SK-N-SH (cell line): ENCODE data around the gene NIPAL4. TPM values are rescaled to one million over a fixed set of nuclear protein-coding genes. Genes with fewer than 3 reads are reported as not detected.

Source experiments
- CTCF ChIA-PET: fragments of 300-600, 350-600 bp; formaldehyde crosslinking; extraction: SDS; loops from one replicate; lab custom pipeline; 2021; lab: Yijun Ruan, JAX
- POLR2A ChIA-PET: fragments of 350-600 bp; sonication (Branson Sonifier 250); formaldehyde crosslinking; extraction: SDS; loops from one replicate; lab custom pipeline; 2020; ENCODE audit warnings: antibody characterized with exemption, inconsistent platforms; lab: Yijun Ruan, JAX
- DNase-seq: peaks from one replicate; pipeline ENCODE4 v3.0.0; 2012
- H2AFZ ChIP-seq: fragments of 200-600 bp; sonication (generic); 2 replicates; pipeline ENCODE4 v1.8.1; 2016; ENCODE audit warnings: antibody characterized with exemption, mild to moderate bottlenecking, low read depth
- H3F3A ChIP-seq: fragments of 200-600 bp; sonication (generic); replicated peaks from 2 replicates; pipeline ENCODE3; 2016; ENCODE audit warnings: antibody characterized with exemption, mild to moderate bottlenecking; ENCODE audit not compliant: insufficient read depth
- H3K27ac ChIP-seq, 2 experiments: fragments of 200-500 bp in 1 of 2; fragments of 200-600 bp in 1 of 2; sonication (Bioruptor generic) in 1 of 2; sonication (generic), shearing (Covaris generic) in 1 of 2; 2 replicates each; pipeline versions ENCODE4 v1.5.1 to v1.6.1; 2014 to 2016; ENCODE audit warnings: low read depth in 2 of 2, inconsistent platforms in 1 of 2, low read length in 1 of 2, mild to moderate bottlenecking in 1 of 2, mixed read lengths in 1 of 2
- H3K27me3 ChIP-seq: fragments of 200-600 bp; sonication (generic), shearing (Covaris generic); 2 replicates; pipeline ENCODE4 v1.6.1; 2016; ENCODE audit warnings: mixed run types; ENCODE audit not compliant: insufficient read depth
- H3K36me3 ChIP-seq, 2 experiments: fragments of 200-500 bp in 1 of 2; fragments of 200-600 bp in 1 of 2; sonication (Bioruptor generic) in 1 of 2; sonication (generic) in 1 of 2; replicated peaks in 1 of 2; 2 replicates each; pipeline versions ENCODE3 to v1.5.1; 2014 to 2016; ENCODE audit warnings: low read length in 1 of 2, mild to moderate bottlenecking in 1 of 2; ENCODE audit not compliant: insufficient read depth in 2 of 2, control insufficient read depth in 1 of 2
- H3K4me1 ChIP-seq, 2 experiments: fragments of 200-500 bp in 1 of 2; fragments of 200-600 bp in 1 of 2; sonication (Bioruptor generic) in 1 of 2; sonication (generic), shearing (Covaris generic) in 1 of 2; 2 replicates each; pipeline versions ENCODE4 v1.5.1 to v1.6.1; 2014 to 2016; ENCODE audit warnings: low read depth in 1 of 2, low read length in 1 of 2, mixed run types in 1 of 2; ENCODE audit not compliant: insufficient read depth in 2 of 2, control insufficient read depth in 1 of 2
- H3K4me2 ChIP-seq: fragments of 200-600 bp; sonication (generic), shearing (Covaris generic); 2 replicates; pipeline ENCODE4 v1.6.1; 2017; ENCODE audit warnings: mixed run types
- H3K4me3 ChIP-seq, 2 experiments: fragments of 200-500 bp in 1 of 2; fragments of 200-600 bp in 1 of 2; sonication (Bioruptor generic) in 1 of 2; sonication (generic), shearing (Covaris generic) in 1 of 2; 2 replicates each; pipeline versions ENCODE4 v1.5.1 to v1.8.1; 2014 to 2016; ENCODE audit warnings: low read depth in 2 of 2, inconsistent platforms in 1 of 2, low read length in 1 of 2, mild to moderate bottlenecking in 1 of 2, mixed read lengths in 1 of 2, moderate library complexity in 1 of 2
- H3K79me2 ChIP-seq: fragments of 200-600 bp; sonication (generic); 2 replicates; pipeline ENCODE4 v1.8.1; 2017; ENCODE audit warnings: mild to moderate bottlenecking; ENCODE audit not compliant: insufficient read depth
- H3K9ac ChIP-seq: fragments of 200-600 bp; sonication (generic); 2 replicates; pipeline ENCODE4 v1.6.1; 2017; ENCODE audit warnings: mixed run types
- H3K9me2 ChIP-seq: fragments of 200-600 bp; sonication (generic); 2 replicates; pipeline ENCODE4 v1.6.1; 2017; ENCODE audit warnings: mixed run types
- H3K9me3 ChIP-seq: fragments of 200-600 bp; sonication (generic); 2 replicates; pipeline ENCODE4 v1.6.1; 2017; ENCODE audit warnings: mixed run types, mild to moderate bottlenecking, moderate library complexity
- H4K20me1 ChIP-seq: fragments of 200-600 bp; sonication (generic); 2 replicates; pipeline ENCODE4 v1.6.1; 2017; ENCODE audit warnings: mild to moderate bottlenecking, mixed run types; ENCODE audit not compliant: insufficient read depth
- CTCF ChIP-seq: fragments of 200-600 bp; sonication (generic); IDR thresholded peaks from 2 replicates; pipeline ENCODE4 v1.6.1; 2017; ENCODE audit warnings: antibody characterized with exemption, mild to moderate bottlenecking, moderate library complexity
- EZH2phosphoT487 ChIP-seq: fragments of 200-600 bp; sonication (generic); IDR thresholded peaks from 2 replicates; pipeline ENCODE4 v1.6.1; 2017; ENCODE audit warnings: low read depth, mixed run types, mild to moderate bottlenecking, antibody characterized with exemption, moderate library complexity, borderline replicate concordance
- FOSL2 ChIP-seq: IDR thresholded peaks from 2 replicates; pipeline ENCODE4 v1.4.0; 2012; ENCODE audit warnings: low read depth, mild to moderate bottlenecking, moderate library complexity, borderline replicate concordance
- FOXM1 ChIP-seq: IDR thresholded peaks from 2 replicates; pipeline ENCODE4 v1.4.0; 2012; ENCODE audit warnings: low read depth, mild to moderate bottlenecking
- MAX ChIP-seq: IDR thresholded peaks from 2 replicates; pipeline ENCODE4 v1.4.0; 2012; ENCODE audit warnings: low read depth
- NFIC ChIP-seq: IDR thresholded peaks from 2 replicates; pipeline ENCODE4 v1.4.0; 2012; ENCODE audit warnings: borderline replicate concordance
- RCOR1 ChIP-seq: fragments of 150-350 bp; IDR thresholded peaks from 2 replicates; pipeline ENCODE4 v1.6.1; 2017; ENCODE audit warnings: antibody characterized with exemption, low read length
- SIN3A ChIP-seq: IDR thresholded peaks from 2 replicates; pipeline ENCODE4 v1.6.1; 2012; ENCODE audit warnings: low read depth, mild to moderate bottlenecking, low read length, moderate library complexity, borderline replicate concordance
- TAF1 ChIP-seq: IDR thresholded peaks from 2 replicates; pipeline ENCODE4 v1.6.1; 2012; ENCODE audit warnings: low read depth, mild to moderate bottlenecking, low read length, moderate library complexity, borderline replicate concordance
- TEAD4 ChIP-seq: IDR thresholded peaks from 2 replicates; pipeline ENCODE4 v1.4.0; 2012; ENCODE audit warnings: mild to moderate bottlenecking, borderline replicate concordance; ENCODE audit not compliant: insufficient read depth
- USF2 ChIP-seq: fragments of 150-350 bp; IDR thresholded peaks from 2 replicates; pipeline ENCODE4 v1.6.1; 2017; ENCODE audit warnings: antibody characterized with exemption, low read length, low read depth, borderline replicate concordance
- WGBS: methylation state at CpG from one replicate; pipeline ENCODE4 v1.1.6; 2017; ENCODE audit warnings: low lambda C conversion rate; 5-methylcytosine and 5-hydroxymethylcytosine counted together
- polyA plus RNA-seq, 3 experiments: library from polyadenylated mRNA; depleted of rRNA; stranded (reverse); fragments of >200 nt; gene quantifications; 2 replicates each; pipeline ENCODE4 v1.2.3, GENCODE V29; 2012

The NIPAL4 gene
- polyA plus RNA-seq, 1 of the 3 experiments (the other 2 are of a cell fraction), result 2.3 TPM

GRCh38 chr5:157446412-157446935 lies 13.5 kb upstream of the NIPAL4 start:
- H3K27ac ChIP-seq, result no peak overlapping the region
- H3K4me3 ChIP-seq, result no peak overlapping the region
- no peak overlapping the region for H3K9ac ChIP-seq
- WGBS, result 99% methylated on average over 9 of the region's 9 CpGs
- H3K36me3 ChIP-seq, result peaks cover 0 to under 1% of the 10 kb centered on the region in 2 experiments
- no peak overlapping the region for H3K4me2 ChIP-seq
- 0 out of 2 replicates have a peak overlapping the region, but pooled peaks have one; percentile 8 for H2AFZ ChIP-seq
- CTCF ChIA-PET, result interaction anchor here (1.0 to 2.4 kb wide), 4 partner anchors 10 to 30 kb away, joined by 3 to 16 read pairs (median 4); no protein-coding TSS in a partner anchor
- H3K79me2 ChIP-seq, result no peaks in the 10 kb centered on the region
- H3K9me2 ChIP-seq, result no peaks in the 10 kb centered on the region
- H3K4me1 ChIP-seq, result peaks cover 8 to 32% of the 10 kb centered on the region in 2 experiments; a peak in 2 of 4 replicates
- TF ChIP-seq CTCF (no peak), FOXM1 (no peak), MAX (no peak), EZH2phosphoT487 (no peak), TAF1 (no peak), NFIC (no peak), FOSL2 (no peak), SIN3A (no peak)
- peaks cover 12% of the 10 kb centered on the region for H3F3A ChIP-seq
- peaks cover 5% of the 10 kb centered on the region for H3K9me3 ChIP-seq
- H3K27me3 ChIP-seq, result no peaks in the 10 kb centered on the region
- no peak for DNase-seq
- H4K20me1 ChIP-seq, result no peaks in the 10 kb centered on the region
- POLR2A ChIA-PET, result no interaction called here

- Histone ChIP-seq H3K27ac (no peak overlapping the region), H3K4me2 (no peak overlapping the region), H3K4me1 (peaks cover 8 to 31% of the 10 kb centered on the region in 2 experiments; a peak in 2 of 4 replicates), H3K79me2 (no peaks in the 10 kb centered on the region), H3K9me3 (no peaks in the 10 kb centered on the region), H3F3A (peaks cover 4% of the 10 kb centered on the region), H3K9ac (no peak overlapping the region), H4K20me1 (no peaks in the 10 kb centered on the region), H3K36me3 (no peaks in the 10 kb centered on the region), H3K27me3 (no peaks in the 10 kb centered on the region), H2AFZ (no peak overlapping the region), H3K9me2 (no peaks in the 10 kb centered on the region), H3K4me3 (no peak overlapping the region)
- WGBS, result 88% methylated on average over 12 of the region's 13 CpGs
- POLR2A ChIA-PET, result no interaction called here
- no peak for TF ChIP-seq FOXM1
- no peak for TF ChIP-seq TEAD4
- no peak for TF ChIP-seq USF2
- TF ChIP-seq RCOR1, result no peak
- DNase-seq, result no peak
- CTCF ChIA-PET, result interaction anchor here (1.0 to 2.4 kb wide), 5 partner anchors 11 to 119 kb away, joined by 3 to 16 read pairs (median 3); no protein-coding TSS in a partner anchor
Measured at GRCh38 chr5:157447201-157447637, 12.8 kb upstream of the NIPAL4 start.
